Stimulated activated CD8-positive, alpha-beta memory T cell treated with anti-CD3 and anti-CD28 coated beads, Interleukin-2, amount 100 ng/mL, for 1 hour (primary cell): ENCODE measurements around the gene MIX23.

ENCODE experiments used
- DNase-seq, 2 donors: peaks; one replicate each; pipeline ENCODE4 v3.0.0-alpha.2; 2020; ENCODE audit warnings: low read depth in 2 of 2

Gene MIX23

GRCh38 chr3:122351612-122352011 lies 31.4 kb downstream of the MIX23 start:
- DNase-seq = no peak

- no peak for DNase-seq
Measured at GRCh38 chr3:122350814-122351418, 32.1 kb downstream of the MIX23 start.

DNA sequence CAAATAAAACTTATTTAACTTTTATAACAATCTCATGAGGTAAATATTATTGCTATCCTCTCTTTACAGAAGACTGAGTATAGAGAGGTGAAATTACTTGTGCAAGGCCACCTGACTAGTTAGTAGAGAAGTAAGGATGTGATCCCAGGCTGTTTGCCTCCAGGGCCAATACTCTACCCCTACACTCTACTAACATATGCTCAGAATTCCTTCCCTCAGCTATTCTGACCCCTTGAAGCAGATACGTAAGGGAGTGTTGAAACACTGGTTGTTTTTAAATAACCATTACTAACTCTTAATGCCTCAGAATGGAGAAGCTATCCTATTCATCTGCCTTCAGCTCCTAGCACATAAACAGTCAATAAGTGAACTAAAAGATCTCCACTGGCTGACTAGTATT lies 33.9 kb downstream of the MIX23 start:
- DNase-seq = no peak

DNA sequence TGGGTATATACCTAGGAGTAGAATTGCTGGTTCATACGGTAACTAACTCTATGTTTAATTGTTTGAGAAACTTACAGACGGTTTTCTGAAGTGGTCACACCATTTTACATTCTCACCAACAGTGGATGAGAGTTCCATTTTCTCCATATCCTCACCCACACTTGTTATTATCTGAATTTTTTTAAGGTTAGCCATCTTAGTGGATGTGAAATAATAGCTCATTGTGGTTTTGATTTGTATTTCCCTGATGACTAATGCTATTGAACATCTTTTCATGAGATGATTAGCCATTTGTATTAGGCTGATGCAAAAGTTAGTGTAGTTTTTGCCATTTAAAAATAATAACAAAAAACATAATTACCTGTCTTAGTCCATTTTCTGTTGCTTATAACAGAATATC lies 39.4 kb downstream of the MIX23 start:
- no peak for DNase-seq

DNA sequence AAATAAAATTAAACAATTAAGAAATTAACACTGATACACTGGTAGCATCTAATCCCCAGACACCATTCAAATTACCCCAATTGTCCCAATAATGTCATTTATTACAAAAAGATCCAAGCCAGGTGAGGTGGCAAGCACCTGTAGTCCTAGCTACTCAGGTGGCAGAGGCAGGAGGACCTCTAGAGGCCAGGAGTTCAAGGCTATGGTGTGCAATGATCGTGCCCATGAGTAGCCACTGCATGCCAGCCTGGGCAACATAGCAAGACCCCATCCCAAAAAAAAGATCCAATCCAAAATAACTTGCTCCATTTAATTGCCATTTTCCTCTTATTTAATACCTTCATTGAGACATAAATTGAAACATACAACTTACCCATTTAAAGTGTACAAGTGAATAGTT lies 40.2 kb downstream of the MIX23 start:
- DNase-seq = no peak

GRCh38 chr3:122332551-122332950 lies 50.5 kb downstream of the MIX23 start:
- no peak for DNase-seq

DNA sequence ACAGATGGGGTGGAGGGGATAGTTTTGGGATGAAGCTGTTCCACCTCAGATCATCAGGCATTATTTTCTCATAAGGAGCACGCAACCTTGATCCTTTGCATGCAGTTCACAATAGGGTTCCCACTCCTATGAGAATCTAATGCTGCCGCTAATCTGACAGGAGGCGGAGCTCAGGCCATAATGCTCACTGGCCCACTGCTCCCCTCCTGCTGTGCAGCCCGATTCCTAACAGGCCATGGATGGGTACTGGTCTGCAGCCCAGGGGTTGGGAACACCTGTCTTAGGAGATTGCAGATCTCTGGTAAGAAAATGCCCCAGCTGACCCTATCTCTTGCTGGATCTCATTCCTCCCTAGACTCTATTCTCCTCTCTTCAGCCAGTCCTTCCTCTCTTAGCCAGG lies 51.1 kb downstream of the MIX23 start:
- no peak for DNase-seq

- DNase-seq = no peak
Measured at GRCh38 chr3:122325769-122326168, 57.3 kb downstream of the MIX23 start.

DNA sequence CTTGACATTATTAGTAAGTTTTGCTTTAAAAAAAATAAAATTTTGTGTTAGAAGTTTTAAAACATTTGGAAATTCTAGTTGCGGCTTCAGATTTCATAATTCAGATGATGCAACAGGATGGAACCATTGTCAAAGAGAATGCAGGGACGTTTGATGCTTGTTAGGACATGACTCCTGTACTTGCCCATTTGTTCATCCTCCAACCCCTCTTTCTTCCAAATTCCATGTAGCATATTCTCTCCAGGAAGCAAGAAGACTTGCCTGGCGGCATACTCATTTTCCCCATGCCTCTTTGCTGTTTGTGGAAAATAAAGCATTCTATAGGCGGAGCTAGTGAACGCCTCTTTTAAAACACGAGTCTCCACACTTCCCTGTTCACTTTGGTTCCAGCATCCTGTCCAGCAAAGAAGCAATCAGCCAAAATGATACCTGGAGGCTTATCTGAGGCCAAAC lies 58.1 kb downstream of the MIX23 start, which contains the start of gene CSTA:
TSS of gene CSTA (plus strand) at position 378 of the 453 bp plus-strand sequence. CDS start at position 423, 45 bp downstream.
- DNase-seq = no peak

DNA sequence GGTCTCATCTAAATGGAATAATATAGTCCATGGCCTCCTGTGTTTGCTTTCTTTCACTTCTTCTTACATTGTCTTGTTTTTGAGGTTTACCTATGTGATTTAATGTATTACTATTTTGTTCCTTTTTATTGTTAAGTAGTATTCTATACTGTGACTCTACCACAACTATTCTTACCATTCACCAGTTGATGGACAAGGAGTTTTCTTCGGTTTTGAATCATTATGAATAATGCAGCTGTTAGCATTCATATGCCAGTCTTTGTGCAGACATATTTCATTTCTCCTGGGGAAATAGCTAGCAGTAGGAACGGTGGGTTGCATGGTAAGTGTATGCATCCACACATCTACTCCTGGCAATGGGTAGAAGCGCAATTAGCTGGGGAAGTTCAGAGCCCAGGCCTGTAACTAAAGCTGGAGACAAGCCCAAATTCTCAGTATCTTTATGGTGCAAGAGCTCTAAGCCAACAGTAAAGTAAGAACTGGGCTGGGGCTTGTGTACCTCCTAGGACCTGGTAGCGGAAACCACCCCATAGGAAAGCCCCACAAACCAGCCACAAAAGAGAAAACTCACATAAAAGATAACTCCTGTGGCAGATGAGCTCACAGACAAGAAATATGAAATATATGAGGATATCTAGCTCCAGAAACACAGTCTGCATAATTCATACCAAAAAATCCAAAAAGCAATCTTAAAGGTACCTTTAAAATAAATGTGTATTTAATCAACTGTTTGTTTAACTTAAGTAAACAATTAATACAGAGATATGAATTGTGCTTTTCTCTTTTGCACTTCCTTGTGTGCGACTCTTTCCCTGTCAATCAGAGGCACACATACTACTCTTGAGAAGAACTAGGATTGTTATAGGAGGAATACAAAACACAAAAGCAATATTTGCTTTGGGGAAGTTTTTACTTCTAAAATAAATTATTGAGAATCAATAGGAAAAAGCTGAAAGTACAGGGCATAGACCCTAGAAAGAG lies 60.6 kb downstream of the MIX23 start:
- no peak for DNase-seq

DNA sequence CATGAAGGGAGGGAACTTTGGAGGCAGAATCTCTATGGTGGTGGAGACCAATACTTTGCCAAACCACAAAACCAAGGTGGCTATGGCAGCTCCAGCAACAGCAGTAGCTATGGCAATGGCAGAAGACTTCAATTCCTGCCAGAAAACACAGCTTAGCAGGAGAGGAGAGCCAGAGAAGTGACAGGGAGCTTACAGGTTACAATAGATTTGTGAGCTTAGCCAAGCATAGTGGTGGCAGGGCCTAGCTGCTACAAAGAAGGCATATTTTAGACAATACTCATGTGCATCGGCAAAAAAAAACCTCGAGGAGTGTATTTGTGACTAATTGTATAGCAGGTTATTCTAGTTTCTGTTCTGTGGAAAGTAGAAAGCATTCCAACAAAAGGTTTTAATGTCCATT lies 64.4 kb downstream of the MIX23 start:
- no peak for DNase-seq

DNA sequence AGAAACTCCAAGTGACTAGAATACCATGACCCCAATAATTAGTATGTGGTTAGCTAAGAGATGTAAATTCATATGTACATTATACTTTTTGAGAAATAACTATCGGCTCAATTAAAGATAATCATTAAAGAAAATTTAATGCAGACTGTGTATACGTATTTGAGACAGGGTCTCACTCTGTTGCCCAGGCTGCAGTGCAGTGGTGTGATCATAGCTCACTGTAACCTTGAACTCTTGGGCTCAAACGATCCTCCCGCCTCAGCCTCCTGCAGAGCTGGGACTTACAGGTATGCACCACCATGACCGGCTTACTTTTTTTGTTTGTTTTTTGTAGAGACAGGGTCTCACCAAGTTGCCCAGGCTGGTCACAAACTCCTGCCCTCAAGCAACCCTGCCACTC lies 66.7 kb downstream of the MIX23 start:
- no peak for DNase-seq

- DNase-seq = no peak
Measured at GRCh38 chr3:122315619-122316018, 67.4 kb downstream of the MIX23 start.

GRCh38 chr3:122314228-122314876 lies 68.7 kb downstream of the MIX23 start:
- no peak for DNase-seq

- DNase-seq = no peak
Measured at GRCh38 chr3:122313281-122313680, 69.8 kb downstream of the MIX23 start.

DNA sequence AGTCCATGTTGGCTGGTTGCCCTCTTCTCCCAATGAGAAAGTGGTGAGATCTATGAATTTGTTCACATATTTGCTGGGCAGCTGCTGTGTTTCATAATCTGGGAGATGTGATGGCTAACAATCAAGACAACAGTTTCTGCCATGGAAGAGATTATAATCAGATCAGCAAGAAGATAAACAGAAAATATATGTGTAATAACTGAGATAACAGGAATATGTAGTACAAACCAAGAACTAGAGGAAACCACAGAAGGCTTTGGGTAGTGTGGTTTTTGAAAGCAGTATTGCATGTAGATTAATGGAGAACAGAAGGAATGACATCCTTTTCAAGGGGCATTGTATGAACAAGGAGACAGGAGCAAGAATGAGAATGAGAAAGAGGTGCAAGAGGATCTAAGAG lies 70.2 kb downstream of the MIX23 start:
- no peak for DNase-seq

DNA sequence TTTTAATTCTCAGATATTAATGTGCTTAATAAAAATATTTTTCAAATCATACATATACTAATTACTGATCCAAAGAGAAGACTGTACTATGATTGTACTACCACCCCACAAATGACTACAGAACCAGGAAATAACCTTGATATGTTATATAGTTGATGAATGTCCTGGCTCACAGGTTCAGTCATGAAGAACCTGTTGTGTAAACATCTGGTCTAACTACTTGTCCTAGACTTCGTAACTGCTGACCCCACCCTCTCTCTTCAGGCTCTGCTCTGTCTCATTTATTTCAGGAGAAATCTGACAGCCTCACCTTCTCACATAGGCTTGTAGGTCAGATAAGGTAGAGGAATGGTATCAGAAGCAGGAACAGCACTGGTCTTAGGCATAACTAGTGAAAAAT lies 72.7 kb downstream of the MIX23 start:
- DNase-seq = no peak
